Measurements from ENCODE around the gene PMS2.
"Not testable (repeated sequence)": the region's sequence is repeated elsewhere in the genome, so short reads cannot be mapped to it uniquely, and the experiment has no call there.

PMS2 gene

DNA sequence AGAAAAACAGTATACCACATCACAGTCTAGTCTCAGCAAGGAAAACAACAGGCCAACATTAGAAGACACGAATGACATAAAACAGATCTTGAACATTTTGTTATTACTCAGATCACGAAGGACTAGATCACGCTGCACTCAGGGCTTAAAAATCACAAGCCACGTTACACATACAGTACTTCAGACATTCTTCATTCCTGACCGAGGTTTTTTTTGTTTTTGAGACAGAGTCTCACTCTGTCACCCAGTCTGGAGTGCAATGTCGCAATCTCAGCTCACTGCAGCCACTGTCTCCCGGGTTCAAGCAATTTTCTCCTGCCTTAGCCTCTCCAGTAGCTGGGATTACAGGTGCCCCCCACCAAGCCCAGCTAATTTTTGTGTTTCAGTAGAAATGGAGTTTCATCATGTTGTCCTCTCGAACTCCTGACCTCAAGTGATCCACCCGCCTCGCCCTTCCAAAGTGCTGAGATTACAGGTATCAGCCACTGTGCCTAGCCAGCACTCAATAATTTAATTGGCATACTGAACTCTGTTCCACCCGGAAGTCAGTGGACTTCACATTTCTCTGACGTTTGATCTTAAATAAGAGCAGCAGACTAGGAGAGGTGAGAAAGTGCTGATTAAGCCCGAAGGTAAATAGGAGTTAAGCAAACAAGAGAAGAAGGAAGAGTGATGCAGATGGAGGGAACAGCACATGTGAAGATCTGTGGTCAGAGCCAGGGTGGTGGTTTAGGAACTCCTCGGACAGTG lies 3.7 kb upstream of the PMS2 start:
- DNase-seq = no peak

DNA sequence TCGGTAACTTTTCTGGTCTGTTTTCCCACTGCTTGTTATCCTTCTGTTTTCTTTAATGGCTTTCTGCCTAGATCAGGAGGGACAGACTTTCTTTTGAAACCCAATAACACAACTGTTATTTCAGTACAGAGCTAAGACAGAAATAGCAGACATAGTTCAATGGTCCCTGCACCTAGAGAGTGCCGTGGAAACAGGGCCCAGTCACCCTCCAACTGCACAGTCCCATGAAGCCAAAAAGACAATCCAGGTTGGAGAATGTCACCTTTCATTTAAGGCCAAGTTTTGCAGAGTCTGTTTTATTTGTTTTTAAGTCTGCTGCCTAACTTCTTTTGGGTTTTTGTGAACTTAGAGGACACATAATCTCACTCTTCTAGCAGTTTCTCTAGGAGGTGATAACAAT lies 2.7 kb upstream of the PMS2 start:
- DNase-seq = no peak

GRCh38 chr7:6010370-6010769 lies 1.5 kb upstream of the PMS2 start:
- not testable (repeated sequence) for DNase-seq

GRCh38 chr7:6007835-6008590 lies 836 bp downstream of the PMS2 start:
- not testable (repeated sequence) for DNase-seq

GRCh38 chr7:6007386-6007785 lies 1.5 kb downstream of the PMS2 start:
- DNase-seq = no peak

DNA sequence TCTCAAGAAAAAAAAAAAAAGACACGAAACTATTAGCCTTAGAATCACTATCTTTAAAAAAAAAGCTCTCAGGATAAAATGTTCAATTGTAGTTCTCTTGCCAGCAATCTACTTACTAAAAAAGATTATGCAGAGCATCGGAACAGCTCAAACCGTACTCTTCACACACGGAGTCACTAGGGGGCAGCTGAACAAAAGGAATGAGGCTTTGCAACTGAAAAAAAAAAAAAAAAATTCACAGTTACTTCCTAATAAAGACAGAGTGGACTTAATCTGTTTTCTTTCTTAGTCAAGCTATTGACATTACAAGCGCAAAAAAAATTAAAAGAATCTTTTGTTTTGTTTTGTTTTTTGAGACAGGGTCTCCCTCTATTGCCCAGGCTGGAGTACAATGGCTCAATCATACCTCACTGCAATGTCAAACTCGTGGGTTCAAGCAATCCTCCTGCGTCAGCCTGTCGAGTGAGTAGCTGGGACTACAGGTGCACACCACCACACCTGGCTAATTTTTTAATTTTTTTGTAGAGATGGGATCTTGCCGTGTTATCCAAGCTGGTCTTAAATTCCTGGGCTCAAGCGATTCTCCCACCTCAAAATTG lies 11.5 kb downstream of the PMS2 start:
- peak in 1 of 2 experiments; percentile 37 for DNase-seq

DNA sequence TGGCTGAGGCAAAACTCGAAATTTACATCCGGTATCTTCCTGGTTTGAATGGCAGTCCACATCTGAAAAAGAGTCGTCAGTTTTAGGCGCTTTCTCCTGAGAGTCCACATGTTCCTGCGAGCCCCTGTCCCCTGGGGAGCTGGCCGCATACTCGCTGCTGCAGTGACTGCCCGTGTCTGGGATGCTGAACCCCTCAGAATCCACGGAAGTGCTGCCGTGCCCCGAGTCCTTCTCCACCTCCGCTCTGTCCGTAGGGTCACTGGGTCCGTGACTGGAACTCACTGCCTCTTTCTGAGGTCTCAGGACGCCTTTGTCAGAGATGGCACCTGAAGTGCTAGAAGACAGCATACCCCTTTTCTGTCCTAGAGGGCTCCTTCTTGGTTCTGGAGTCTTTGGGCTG lies 21.8 kb downstream of the PMS2 start:
- not testable (repeated sequence) for DNase-seq

DNA sequence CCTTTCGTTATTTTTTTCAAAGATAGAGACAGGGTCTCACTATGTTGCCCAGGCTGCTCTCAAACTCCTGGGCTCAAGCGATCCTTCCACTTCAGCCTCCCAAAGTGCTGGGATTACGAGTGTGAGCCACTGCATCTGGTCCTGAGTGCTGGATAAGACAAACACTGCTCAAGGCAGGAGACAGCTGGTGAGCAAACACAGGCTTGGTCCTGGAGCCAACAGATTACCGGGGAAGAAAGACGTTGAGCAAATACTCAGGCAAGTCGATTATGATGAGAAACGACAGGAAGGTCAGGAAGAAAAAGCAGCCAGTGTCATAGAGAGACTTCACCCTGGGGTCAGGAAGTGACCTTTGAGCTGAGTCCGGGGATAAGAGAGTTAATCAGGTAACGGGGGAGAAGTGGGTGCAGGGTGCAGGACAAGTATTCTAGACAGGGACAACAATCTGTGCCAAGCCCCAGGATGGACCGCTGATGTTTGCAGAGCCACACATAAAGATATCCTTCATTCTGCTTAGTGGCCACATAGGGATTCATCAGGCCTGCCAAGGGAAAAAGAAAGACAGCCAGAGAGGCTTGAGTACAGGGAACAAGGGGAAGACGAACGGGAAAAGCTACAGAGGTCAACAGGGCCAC lies 29.1 kb downstream of the PMS2 start:
- not testable (repeated sequence) for DNase-seq

GRCh38 chr7:5973580-5973979 lies 35.3 kb downstream of the PMS2 start:
- DNase-seq = not testable (repeated sequence)

GRCh38 chr7:5970347-5970911 lies 38.4 kb downstream of the PMS2 start, which contains the start of gene RSPH10B:
TSS of gene RSPH10B (minus strand) at chr7:5970689. CDS start at chr7:5967116, 3,573 bp downstream.
- not testable (repeated sequence) for DNase-seq

GRCh38 chr7:5963810-5964209 lies 45.0 kb downstream of the PMS2 start:
- DNase-seq = not testable (repeated sequence)

GRCh38 chr7:5963205-5963604 lies 45.6 kb downstream of the PMS2 start:
- not testable (repeated sequence) for DNase-seq

DNA sequence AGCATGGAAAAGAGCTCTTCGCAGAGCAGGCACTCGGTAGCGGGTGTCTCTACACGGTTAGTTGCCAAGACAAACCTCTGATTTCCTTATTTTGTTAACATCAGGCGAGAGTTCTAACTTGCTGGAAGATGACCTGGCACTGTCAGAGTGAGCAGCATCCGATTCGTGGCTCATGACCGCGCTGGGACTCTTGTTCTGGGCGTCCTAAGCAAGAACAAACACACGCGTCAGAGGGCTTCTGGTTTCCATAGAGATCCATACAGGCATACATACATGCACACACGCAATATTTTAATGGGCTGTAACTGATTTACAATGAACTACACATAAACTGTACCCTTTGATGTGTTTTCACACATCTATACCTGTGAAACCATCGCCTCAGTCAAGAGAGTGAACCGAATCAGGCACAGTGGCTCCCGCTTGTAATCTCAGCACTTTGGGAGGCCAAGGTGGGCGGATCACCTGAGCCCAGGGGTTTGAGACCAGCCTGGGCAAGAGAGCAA lies 73.9 kb downstream of the PMS2 start:
- not testable (repeated sequence) for DNase-seq

DNA sequence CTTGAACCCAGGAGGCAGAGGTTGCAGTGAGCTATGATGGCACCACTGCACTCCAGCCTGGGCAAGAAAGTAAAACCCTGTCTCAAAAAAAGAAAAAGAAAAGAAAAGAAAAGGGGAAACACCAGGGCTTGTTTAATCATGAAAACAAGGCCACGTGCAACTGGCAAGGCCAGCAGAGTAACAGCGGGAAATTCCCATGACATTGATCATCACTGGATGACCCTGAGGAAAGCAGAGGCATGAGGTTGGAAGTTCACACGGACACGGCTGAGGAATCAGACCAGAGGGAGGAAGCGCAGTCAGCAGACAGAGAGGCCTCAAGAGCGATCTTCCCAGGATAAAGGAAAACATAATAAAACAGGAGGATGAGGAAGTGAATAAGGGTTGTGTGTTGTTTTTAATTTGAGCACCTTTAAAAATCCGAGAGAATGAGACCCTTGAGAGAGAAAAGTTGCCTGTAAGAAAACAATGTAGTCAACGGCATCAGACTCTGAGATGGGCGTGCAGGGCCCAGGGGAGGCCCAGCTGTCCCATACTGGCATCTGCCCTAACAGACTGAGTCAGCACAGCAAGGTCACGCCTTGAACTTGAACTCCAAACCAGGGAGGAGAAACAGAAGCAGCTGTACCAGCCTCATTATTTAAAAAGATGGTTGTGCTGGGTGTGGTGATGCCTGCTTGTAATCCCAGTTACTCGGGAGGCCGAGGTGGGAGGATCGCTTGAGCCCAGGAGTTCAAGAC lies 76.8 kb downstream of the PMS2 start:
- not testable (repeated sequence) for DNase-seq

GRCh38 chr7:5931250-5931649 lies 77.6 kb downstream of the PMS2 start:
- DNase-seq = not testable (repeated sequence)

DNA sequence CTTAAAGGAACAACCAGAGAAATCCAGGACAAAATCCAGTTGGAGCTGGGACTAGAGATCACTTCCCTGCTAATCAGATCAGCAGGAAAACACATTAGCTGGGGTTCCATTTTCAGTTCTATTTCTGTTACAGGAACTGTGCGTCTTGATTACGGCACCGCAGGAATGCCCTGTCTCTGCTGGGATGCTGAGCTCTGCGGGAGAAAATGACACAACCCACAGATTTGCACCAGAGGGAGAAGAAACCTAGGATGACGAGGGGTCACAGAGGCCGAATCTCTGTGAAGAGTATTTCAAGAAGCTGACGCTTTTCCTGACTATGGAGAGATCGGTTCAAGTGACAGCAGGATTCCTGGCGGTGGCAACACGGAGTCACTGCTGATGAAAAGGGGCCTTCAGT lies 78.6 kb downstream of the PMS2 start:
- DNase-seq = not testable (repeated sequence)

DNA sequence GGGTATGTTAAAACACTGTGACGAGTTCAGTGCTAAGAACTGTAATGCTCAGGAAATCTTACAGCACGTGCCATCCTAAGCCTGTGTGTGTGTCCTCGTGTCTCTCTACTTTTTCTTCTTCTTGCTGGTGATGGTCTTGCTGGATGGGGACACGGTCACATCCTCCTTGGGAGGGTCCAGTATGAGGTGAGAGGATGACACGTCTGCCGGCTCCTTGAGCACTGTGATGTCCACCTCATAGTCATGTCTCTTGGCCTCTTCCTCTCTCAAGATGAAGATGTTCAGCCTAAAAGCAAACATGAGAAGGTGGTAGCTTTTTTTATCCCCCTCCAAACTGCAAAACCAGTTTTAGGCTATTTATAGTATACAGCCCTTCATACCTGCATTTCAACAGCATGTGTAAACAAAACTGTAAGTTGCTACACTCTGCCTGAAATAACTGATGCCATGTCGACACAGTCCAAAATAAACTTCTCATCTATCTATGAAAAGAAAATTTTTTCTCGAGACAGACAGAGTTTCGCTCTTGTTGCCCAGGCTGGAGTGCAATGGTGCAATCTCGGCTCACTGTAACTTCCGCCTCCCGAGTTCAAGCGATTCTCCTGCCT lies 82.5 kb downstream of the PMS2 start:
- not testable (repeated sequence) for DNase-seq

- not testable (repeated sequence) for DNase-seq
Measured at GRCh38 chr7:5924630-5925029, 84.2 kb downstream of the PMS2 start.

GRCh38 chr7:5924180-5924579 lies 84.7 kb downstream of the PMS2 start:
- DNase-seq = not testable (repeated sequence)

Measured in NCI-H524 (cell line).